K562 (cell line): ENCODE results near the gene GCNT2. TPM values are rescaled to one million over a fixed set of nuclear protein-coding genes. Genes with fewer than 3 reads are reported as not detected.

Source experiments
- ATAC-seq: fragments of 200-7000 bp; cut with Tn5 transposase; 3 replicates; pipeline ENCODE4 v1.9.1; 2020; ENCODE audit warnings: moderate library complexity
- BruUV-seq: library from RNA; stranded (reverse); fragments of 400-500 nt; replicated peaks from 2 replicates; lab custom pipeline; 2021; lab: Mats Ljungman, UMichigan
- CTCF ChIA-PET: fragments of 300-600 bp; formaldehyde crosslinking; extraction: SDS; loops from one replicate; lab custom pipeline; 2021; ENCODE audit warnings: low intra/inter-chr PET ratio; lab: Yijun Ruan, JAX
- POLR2A ChIA-PET: fragments of 300-600, 350-650 bp; sonication (Branson Sonifier 250); formaldehyde crosslinking; extraction: SDS; loops from one replicate; lab custom pipeline; 2021; ENCODE audit warnings: antibody characterized with exemption, inconsistent platforms; lab: Yijun Ruan, JAX
- DNase-seq, 4 experiments: peaks; one replicate each; pipeline versions ENCODE4 v3.0.0 to v3.0.0-alpha.2; 2011 to 2018; ENCODE audit warnings: low spot score in 3 of 4, mixed read lengths in 3 of 4; ENCODE audit errors: extremely low read depth in 1 of 4
- FAIRE-seq: peaks from 2 replicates; lab custom pipeline; 2011; peaks lifted over from hg19 to GRCh38; lab: Jason Lieb, UNC
- H2AFZ ChIP-seq: 2 replicates; pipeline ENCODE4 v1.6.0; 2011; ENCODE audit warnings: low read depth, low read length, control low read depth, inconsistent platforms
- H3K27ac ChIP-seq: fragments of 200-600 bp; 3 replicates; pipeline ENCODE4 v1.8.0; 2011; ENCODE audit warnings: low read depth, mild to moderate bottlenecking, control low read depth, inconsistent platforms, low read length, moderate library complexity, mixed read lengths; ENCODE audit errors: extremely low read depth
- H3K27me3 ChIP-seq, 2 experiments: fragments of 300-600 bp in 1 of 2; 2 replicates in 1 of 2; 3 replicates in 1 of 2; pipeline versions ENCODE4 v1.6.0 to v1.8.0; 2011; ENCODE audit warnings: inconsistent platforms in 2 of 2, low read length in 2 of 2, mild to moderate bottlenecking in 1 of 2, mixed read lengths in 1 of 2, moderate library complexity in 1 of 2; ENCODE audit not compliant: control insufficient read depth in 2 of 2, insufficient read depth in 2 of 2
- H3K36me3 ChIP-seq: fragments of 300-600 bp; 3 replicates; pipeline ENCODE4 v1.8.0; 2011; ENCODE audit warnings: mild to moderate bottlenecking, low read length, inconsistent platforms; ENCODE audit not compliant: control insufficient read depth, insufficient read depth
- H3K4me1 ChIP-seq, 2 experiments: fragments of 200-600 bp in 1 of 2; replicated peaks in 1 of 2; 2 replicates in 1 of 2; 3 replicates in 1 of 2; pipeline versions ENCODE4 v1.5.1 to v1.8.0; 2011; ENCODE audit warnings: inconsistent platforms in 2 of 2, low read length in 2 of 2, mild to moderate bottlenecking in 1 of 2, mixed read lengths in 1 of 2, moderate library complexity in 1 of 2; ENCODE audit not compliant: control insufficient read depth in 2 of 2, insufficient read depth in 2 of 2
- H3K4me2 ChIP-seq: 2 replicates; pipeline ENCODE4 v1.6.1; 2011; ENCODE audit warnings: low read length, control low read depth, inconsistent platforms, mixed read lengths; ENCODE audit not compliant: insufficient read depth
- H3K4me3 ChIP-seq: fragments of 200-600 bp; sonication (generic), shearing (Covaris generic); 2 replicates; pipeline ENCODE4 v1.5.1; 2016; ENCODE audit warnings: control low read depth, inconsistent platforms
- H3K79me2 ChIP-seq: fragments of 200-600 bp; 3 replicates; pipeline ENCODE4 v1.8.0; 2011; ENCODE audit warnings: low read length, inconsistent platforms; ENCODE audit not compliant: control insufficient read depth, insufficient read depth
- H3K9ac ChIP-seq, 2 experiments: 2 replicates each; pipeline versions ENCODE4 v1.6.0 to v1.6.1; 2011; ENCODE audit warnings: low read depth in 2 of 2, low read length in 2 of 2, control low read depth in 1 of 2, inconsistent platforms in 1 of 2, mild to moderate bottlenecking in 1 of 2, mixed read lengths in 1 of 2; ENCODE audit not compliant: insufficient read depth in 1 of 2
- H3K9me1 ChIP-seq: one replicate; pipeline ENCODE4 v1.6.0; 2011; ENCODE audit warnings: inconsistent platforms, mild to moderate bottlenecking, low read length, moderate library complexity; ENCODE audit not compliant: control insufficient read depth, insufficient read depth
- H3K9me3 ChIP-seq: replicated peaks from 2 replicates; pipeline ENCODE4 v1.5.1; 2011; ENCODE audit warnings: low read depth, low read length, inconsistent platforms; ENCODE audit not compliant: control insufficient read depth, insufficient read depth
- H4K20me1 ChIP-seq: replicated peaks from 2 replicates; pipeline ENCODE4 v1.6.1; 2011; ENCODE audit warnings: low read length, inconsistent platforms, mixed read lengths; ENCODE audit not compliant: control insufficient read depth, insufficient read depth
- DNMT1 ChIP-seq: fragments of 450-650 bp; IDR thresholded peaks from 2 replicates; pipeline ENCODE4 v1.6.1; 2016; ENCODE audit warnings: antibody characterized with exemption, mild to moderate bottlenecking
- ELF2 ChIP-seq: fragments of 250-450 bp; sonication (Bioruptor Pico); IDR thresholded peaks from 2 replicates; pipeline ENCODE4 v1.5.0; 2021; ENCODE audit warnings: mild to moderate bottlenecking
- HBP1 ChIP-seq: fragments of 450-650 bp; formaldehyde crosslinking; IDR thresholded peaks from 2 replicates; pipeline ENCODE4 v1.4.0; 2022; ENCODE audit warnings: missing genetic modification characterization
- HDAC6 ChIP-seq: IDR thresholded peaks from 2 replicates; pipeline ENCODE4 v1.6.1; 2012; ENCODE audit warnings: low read depth, mild to moderate bottlenecking, control low read depth, inconsistent platforms, low read length, moderate library complexity
- MEIS2 ChIP-seq: fragments of 450-650 bp; IDR thresholded peaks from 2 replicates; pipeline ENCODE4 v1.6.1; 2014; ENCODE audit warnings: mild to moderate bottlenecking; ENCODE audit not compliant: partially characterized antibody
- POLR2B ChIP-seq: fragments of 450-650 bp; IDR thresholded peaks from 2 replicates; pipeline ENCODE4 v1.6.1; 2018; ENCODE audit warnings: low read depth; ENCODE audit not compliant: partially characterized antibody
- TAF15 ChIP-seq: fragments of 200-400 bp; formaldehyde crosslinking; IDR thresholded peaks from 2 replicates; pipeline ENCODE4 v1.6.1; 2017; ENCODE audit warnings: mild to moderate bottlenecking, low read depth, low read length, moderate library complexity
- TEAD2 ChIP-seq: fragments of 450-650 bp; IDR thresholded peaks from 2 replicates; pipeline ENCODE4 v1.6.1; 2016; ENCODE audit warnings: missing genetic modification characterization, control low read depth, missing compliant biosample characterization
- ZBED1 ChIP-seq: IDR thresholded peaks from 2 replicates; pipeline ENCODE4 v1.6.1; 2014
- ZBTB11 ChIP-seq, 3 experiments: fragments of 200-800 bp in 1 of 3; fragments of 250-450 bp in 1 of 3; fragments of 450-650 bp in 1 of 3; sonication (Bioruptor Pico) in 1 of 3; sonication (Bioruptor generic) in 1 of 3; formaldehyde crosslinking in 1 of 3; IDR thresholded peaks; 2 replicates each; pipeline versions ENCODE4 v1.6.1 to v1.8.0; 2016 to 2022; ENCODE audit warnings: mild to moderate bottlenecking in 2 of 3, missing genetic modification characterization in 2 of 3, missing compliant biosample characterization in 1 of 3, moderate library complexity in 1 of 3
- ZNF398 ChIP-seq: fragments of 250-450 bp; sonication (Bioruptor Pico); IDR thresholded peaks from 2 replicates; pipeline ENCODE4 v1.8.0; 2021; ENCODE audit warnings: moderate library complexity, mild to moderate bottlenecking, inconsistent platforms
- WGBS: fragments of 100-300 bp; shearing (Covaris generic); methylation state at CpG from one replicate; pipeline ENCODE4 v1.1.6; 2016; ENCODE audit warnings: low coverage, mixed read lengths; ENCODE audit not compliant: insufficient coverage; ENCODE audit errors: missing lambda C conversion rate; 5-methylcytosine and 5-hydroxymethylcytosine counted together
- in situ Hi-C: fragments of 300-500 bp; cut with MboI; formaldehyde crosslinking; loops from 4 replicates; pipeline ENCODE4 v1.15.0; 2018; ENCODE audit warnings: inconsistent platforms, mixed read lengths
- intact Hi-C: fragments of 100-400 bp; cut with micrococcal nuclease; formaldehyde crosslinking; loops from 2 replicates; pipeline ENCODE4 v1.14.2; 2022
- polyA plus RNA-seq, 8 experiments: library from polyadenylated mRNA; depleted of rRNA in 4 of 8; stranded (reverse) in 5 of 8; unstranded in 3 of 8; fragments of >200 nt; fragmentation: Nextera tagmentation in 2 of 8; fragmentation: Illumina TruSeq in 1 of 8; extraction: Ambion mirVana in 2 of 8; extraction: Trizol in 1 of 8; gene quantifications; 2 replicates each; pipeline versions ENCODE4 v1.2.1 to v1.2.3, GENCODE V29; 2011 to 2014; ENCODE audit warnings: inconsistent platforms in 1 of 8, missing spikeins in 1 of 8
- total RNA-seq, 7 experiments: library from RNA; depleted of rRNA in 6 of 7; stranded (reverse); fragments of >200 nt in 6 of 7; fragmentation: Illumina TruSeq in 2 of 7; extraction: Trizol in 2 of 7; gene quantifications; 2 replicates each; pipeline versions ENCODE4 v1.2.1 to v1.2.3, GENCODE V29; 2011 to 2021; ENCODE audit warnings: low replicate concordance in 1 of 7

GCNT2 gene
- total and polyA plus RNA-seq, 9 of the 15 experiments (the other 6 are each of a cell fraction or from before 2014, with no cell fraction given), result 0.78 to 2.6 (median 1.6) TPM

- TF ChIP-seq MEIS2 (no peak), HBP1 (no peak), TEAD2 (no peak), ZNF398 (CRISPR knock-in tag) (no peak)
Observed at GRCh38 chr6:10528158-10528981, 7.2 kb downstream of the GCNT2 start (continued).

- Histone ChIP-seq H3K9me1 (no peaks in the 10 kb centered on the region), H3K9ac (no peak overlapping the region), H3K4me2 (no peak overlapping the region), H3K4me3 (no peak overlapping the region), H4K20me1 (no peaks in the 10 kb centered on the region), H3K9me3 (no peaks in the 10 kb centered on the region), H3K36me3 (no peaks in the 10 kb centered on the region), H3K27ac (no peak overlapping the region), H2AFZ (no peak overlapping the region), H3K27me3 (no peaks in the 10 kb centered on the region), H3K4me1 (no peaks in the 10 kb centered on the region; a peak in 1 of 5 replicates), H3K79me2 (no peaks in the 10 kb centered on the region)
- FAIRE-seq (no peak), ATAC-seq (no peak), DNase-seq (no peak)
- intact Hi-C loops, result no loop called here
- BruUV-seq, result no TSS peak
- ChIA-PET CTCF (no interaction called here), POLR2A (interaction anchor here (0.9 kb wide), 1 partner anchor 322 kb away, joined by 4 read pairs; no protein-coding TSS in a partner anchor)
- TF ChIP-seq TAF15 (no peak), POLR2B (no peak), ZBED1 (no peak), HDAC6 (no peak), ELF2 (CRISPR knock-in tag) (no peak), DNMT1 (no peak), ZBTB11 (CRISPR knock-in tag; IDR thresholded peaks at IDR 0.05) (no peak)
- 52% methylated on average over 16 of the region's 16 CpGs for WGBS
- in situ Hi-C loops, result no loop called here
Observed at GRCh38 chr6:10529231-10529801, 8.2 kb downstream of the GCNT2 start.
